AG20443 (cell line): ENCODE results near the gene TCN2.
"Not testable (repeated sequence)": the region's sequence is repeated elsewhere in the genome, so short reads cannot be mapped to it uniquely, and the experiment has no call there.

Experiments
- DNase-seq: peaks from one replicate; pipeline ENCODE4 v3.0.0; 2012; ENCODE audit warnings: low spot score, mixed read lengths

TCN2 gene

GRCh38 chr22:30647536-30647935, 40.6 kb downstream of the TCN2 start:
- no peak for DNase-seq

DNA sequence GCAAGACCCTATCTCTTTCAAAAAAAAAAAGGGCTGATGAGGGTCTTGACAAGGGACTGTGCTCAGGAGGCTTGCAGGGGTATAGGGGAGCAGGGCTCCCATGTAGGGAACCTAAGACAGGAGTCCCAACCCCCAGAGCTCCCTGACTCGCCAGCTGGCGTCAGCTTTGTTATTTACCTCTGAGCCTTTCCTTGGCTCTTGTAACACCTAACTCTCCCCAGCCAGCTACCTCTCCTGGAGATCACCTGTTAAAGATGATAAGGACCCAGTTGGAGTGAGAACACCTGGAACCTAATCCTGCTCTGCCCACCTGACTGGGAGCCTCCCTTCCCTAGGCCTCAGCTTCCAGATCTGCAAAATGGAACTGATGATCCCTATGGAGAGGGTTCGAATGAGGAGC, 41.9 kb downstream of the TCN2 start:
- no peak for DNase-seq

- DNase-seq, result peak; percentile 91
Observed at GRCh38 chr22:30649430-30650007, 42.5 kb downstream of the TCN2 start.

DNA sequence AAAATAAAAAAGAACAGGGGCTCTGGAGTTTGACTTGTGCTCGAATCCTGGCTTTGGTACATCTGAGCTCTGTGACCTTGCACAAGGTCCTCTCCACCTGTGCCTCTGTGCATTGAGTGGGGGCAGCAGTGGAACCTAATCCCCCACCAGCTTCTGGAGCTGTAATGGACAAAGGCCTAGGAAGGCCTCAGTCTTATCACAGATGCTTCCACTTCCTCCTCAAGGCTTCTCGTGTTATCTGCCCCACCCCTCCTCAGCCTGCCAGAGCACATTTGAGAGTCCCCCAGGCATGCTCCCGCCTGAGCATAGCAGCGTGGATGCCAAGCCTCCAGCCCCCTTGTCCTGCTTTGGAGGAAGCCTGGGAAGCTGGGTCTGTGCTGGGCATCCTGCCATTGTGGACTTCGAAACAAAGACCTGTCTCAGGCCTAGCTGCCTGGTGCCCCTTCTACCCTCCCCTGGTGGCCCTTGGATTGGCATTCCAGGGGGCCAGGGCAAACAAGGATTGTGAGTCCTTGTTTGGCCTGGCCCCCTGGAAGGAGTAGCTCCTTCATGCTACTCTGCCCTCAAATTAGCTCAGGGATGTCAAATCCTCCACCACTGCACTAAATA, 43.6 kb downstream of the TCN2 start:
- DNase-seq, result no peak

DNA sequence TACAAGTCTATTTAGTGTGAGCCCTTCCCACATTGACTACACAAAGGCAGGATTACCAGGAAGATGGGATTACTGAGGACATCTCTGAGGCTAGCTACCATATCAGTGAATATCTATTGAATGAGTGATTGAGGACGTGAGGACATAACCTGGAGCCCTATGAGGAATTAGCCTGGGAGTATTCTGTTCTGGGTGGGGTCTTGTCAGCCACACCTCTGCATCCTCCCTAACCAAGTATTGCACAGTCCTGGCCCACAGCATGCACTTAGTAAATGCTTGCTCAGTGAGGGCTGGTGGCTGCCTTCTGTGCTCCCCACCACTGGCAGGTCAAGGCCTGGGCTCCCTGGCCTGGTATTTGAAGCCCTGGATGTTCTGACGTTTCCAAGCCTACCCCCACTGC, 45.9 kb downstream of the TCN2 start:
- no peak for DNase-seq

- DNase-seq, result no peak
Observed at GRCh38 chr22:30654361-30654760, 47.4 kb downstream of the TCN2 start.

GRCh38 chr22:30655532-30655931, 48.6 kb downstream of the TCN2 start:
- no peak for DNase-seq

GRCh38 chr22:30662040-30662439, 55.1 kb downstream of the TCN2 start:
- DNase-seq, result no peak

DNA sequence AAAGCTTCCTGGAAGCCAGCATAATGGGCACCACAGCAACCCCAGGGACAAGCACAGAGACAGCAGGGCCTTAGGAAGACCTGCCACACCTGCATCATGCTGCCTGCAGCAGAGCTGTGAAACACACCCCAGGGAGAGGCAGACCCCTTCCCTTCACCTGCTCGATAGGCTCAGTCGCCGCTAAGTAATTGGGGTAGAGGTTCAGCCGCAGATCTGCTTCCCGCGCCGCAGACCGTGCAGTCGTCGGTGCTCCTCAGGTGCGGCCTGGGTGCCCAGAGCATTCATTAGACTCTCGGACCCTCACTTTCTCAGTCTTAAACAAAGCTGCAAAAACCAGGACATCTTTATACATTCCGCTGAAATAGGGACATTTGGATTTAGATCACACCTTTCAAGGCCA, 57.8 kb downstream of the TCN2 start:
- DNase-seq, result no peak

DNA sequence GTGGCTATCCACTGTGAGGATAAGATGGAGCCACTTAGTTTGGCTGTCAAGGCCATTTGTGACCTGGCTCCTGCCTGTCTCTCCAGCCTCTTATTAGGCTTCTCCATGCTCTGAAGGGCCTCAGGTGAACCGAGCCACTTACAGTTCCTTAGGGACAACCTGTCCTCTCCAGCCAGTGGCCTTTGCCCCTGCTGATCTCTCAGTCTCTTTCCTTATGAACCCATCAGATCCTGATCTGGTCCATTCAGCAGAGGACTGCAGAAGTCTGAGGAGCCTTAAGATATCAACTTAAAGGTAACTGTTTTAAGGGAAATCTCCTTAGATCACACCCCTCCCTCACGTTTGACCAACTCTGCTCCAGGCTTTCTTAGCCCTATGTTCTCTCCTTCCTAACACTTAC, 58.3 kb downstream of the TCN2 start:
- DNase-seq, result no peak

- DNase-seq, result peak; percentile 5
Observed at GRCh38 chr22:30665786-30666185, 58.8 kb downstream of the TCN2 start.

- DNase-seq, result no peak
Observed at GRCh38 chr22:30667107-30667493, 60.1 kb downstream of the TCN2 start.

DNA sequence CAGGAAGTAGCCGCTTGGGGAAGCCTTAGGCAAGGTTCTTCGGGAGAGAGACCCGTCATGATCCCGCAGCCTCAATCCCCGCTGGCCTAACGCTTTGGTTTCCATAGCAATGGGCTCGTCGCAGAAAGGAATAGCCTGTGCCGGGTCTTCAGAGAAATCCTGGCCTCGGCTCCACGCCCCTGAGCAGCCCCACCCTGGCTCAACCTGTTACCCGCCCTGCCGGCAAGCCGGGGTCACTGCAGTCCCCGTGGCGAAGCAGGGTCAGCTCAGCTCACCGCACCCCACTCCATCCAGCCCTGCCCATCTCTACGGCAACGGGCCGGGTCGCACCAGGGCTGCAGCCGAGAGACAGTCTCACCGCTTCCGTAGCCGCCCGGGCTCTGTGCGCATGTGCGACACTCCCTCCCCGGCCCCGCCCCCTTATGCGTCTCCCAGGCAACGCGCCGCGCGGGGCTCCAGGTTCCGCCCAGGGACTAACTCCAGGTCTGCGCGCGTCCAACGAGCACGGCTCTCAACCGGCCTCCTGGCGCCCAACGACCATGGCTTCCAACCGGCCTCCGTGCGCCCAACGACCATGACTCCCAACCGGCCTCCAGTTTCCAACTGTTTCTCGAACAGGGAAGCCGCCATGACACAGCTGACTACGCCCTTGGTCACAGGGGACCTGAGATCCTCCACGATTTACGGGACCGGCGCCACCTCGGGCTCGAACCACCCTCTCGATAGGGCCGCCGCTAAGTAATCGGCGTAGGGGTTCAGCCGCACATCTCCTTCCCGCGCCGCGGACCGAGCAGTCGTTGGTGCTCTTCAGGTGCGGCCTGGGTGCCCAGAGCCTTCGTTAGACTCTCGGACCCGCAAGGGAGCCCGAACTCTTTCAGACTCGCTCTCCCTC, 60.8 kb downstream of the TCN2 start, which contains the start of gene DUSP18:
DUSP18 (minus strand) TSS at position 382 of the 892 bp plus-strand sequence. CDS start 3,872 bp downstream, outside the sequence.
- DNase-seq, result peak; percentile 100

DNA sequence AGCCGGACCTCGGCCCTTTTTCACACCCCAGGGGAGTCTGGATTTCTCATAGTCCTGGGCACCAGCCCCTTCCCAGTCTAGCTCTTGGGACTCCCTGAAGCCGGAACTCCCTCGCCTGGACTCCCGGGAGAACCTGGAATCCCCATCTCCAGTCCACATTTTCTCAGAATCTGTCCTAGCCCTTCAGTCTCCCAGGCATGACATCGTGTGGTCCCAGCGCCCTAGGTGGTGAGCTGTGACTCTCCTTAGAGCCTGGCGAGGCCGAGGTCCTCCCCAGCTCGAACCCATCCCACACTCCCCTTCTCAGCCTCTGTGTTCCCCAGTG, 61.4 kb downstream of the TCN2 start:
- no peak for DNase-seq

GRCh38 chr22:30671071-30671470, 64.1 kb downstream of the TCN2 start:
- no peak for DNase-seq

DNA sequence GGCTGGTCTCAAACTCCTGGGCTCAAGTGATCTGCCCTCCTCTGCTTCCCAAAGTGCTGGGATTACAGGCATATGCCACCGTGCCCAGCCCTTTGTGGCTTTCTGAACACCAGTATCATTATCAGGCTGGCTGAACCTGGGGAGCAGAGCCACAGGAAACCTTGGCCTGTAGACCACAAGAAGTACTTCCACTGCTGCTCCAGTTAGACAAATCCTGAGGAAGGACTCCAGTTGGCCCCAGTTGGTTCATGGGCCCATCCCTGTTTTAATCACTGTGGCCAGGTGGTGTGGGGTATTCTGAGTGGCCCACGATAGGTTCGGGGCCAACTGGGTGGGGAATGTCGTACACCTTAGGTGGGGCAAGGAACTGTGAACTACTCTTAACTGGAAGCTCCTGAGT, 66.2 kb downstream of the TCN2 start:
- DNase-seq, result no peak

- no peak for DNase-seq
Observed at GRCh38 chr22:30674482-30674881, 67.5 kb downstream of the TCN2 start.

DNA sequence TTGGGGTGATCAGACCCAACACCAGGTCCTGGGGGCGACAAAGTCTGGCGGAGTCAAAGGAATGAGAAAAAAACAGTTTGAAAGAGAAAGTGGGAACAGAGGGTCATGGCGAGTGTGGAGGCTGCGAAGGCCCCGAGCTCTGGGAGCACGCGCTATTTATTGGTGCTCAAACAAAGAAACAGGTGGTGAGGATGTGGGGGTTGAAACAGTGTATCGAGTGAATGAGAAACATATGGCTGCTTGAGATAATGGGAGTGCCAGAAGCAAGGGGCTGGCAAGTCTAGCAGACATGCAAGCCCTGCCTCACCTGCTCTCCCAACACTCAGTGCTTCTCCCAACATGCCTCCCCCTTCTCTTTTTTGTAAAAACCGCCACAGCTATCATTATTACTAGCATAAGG, 68.5 kb downstream of the TCN2 start:
- DNase-seq, result no peak

- not testable (repeated sequence) for DNase-seq
Observed at GRCh38 chr22:30676565-30676964, 69.6 kb downstream of the TCN2 start.
